Ovary (tissue), 9 donors: ENCODE measurements around the gene NR1D2. TPM values are rescaled to one million over a fixed set of nuclear protein-coding genes. Genes with fewer than 3 reads are reported as not detected.

ENCODE experiments used
- DNase-seq, 5 donors: peaks; one replicate each; pipeline ENCODE4 v3.0.0-alpha.2; 2019 to 2020
- H3K27ac ChIP-seq, 2 donors: fragments of 200-600 bp; one replicate each; pipeline versions ENCODE4 v1.5.1 to v1.8.0; 2019 to 2022
- H3K27me3 ChIP-seq: fragments of 200-600 bp; one replicate; pipeline ENCODE4 v1.8.0; 2022
- H3K36me3 ChIP-seq: fragments of 200-600 bp; sonication (generic); one replicate; pipeline ENCODE4 v1.5.1; 2019
- H3K4me1 ChIP-seq: one replicate; pipeline ENCODE4 v1.8.1; 2013; ENCODE audit warnings: mild to moderate bottlenecking, moderate library complexity; ENCODE audit not compliant: insufficient read depth
- H3K4me3 ChIP-seq: fragments of 200-600 bp; sonication (generic); one replicate; pipeline ENCODE4 v1.5.1; 2017
- H3K9me3 ChIP-seq, 2 donors: fragments of 200-600 bp in 1 of 2; sonication (generic) in 1 of 2; one replicate each; pipeline versions ENCODE4 v1.5.1 to v1.8.1; 2013 to 2019; ENCODE audit warnings: mild to moderate bottlenecking in 1 of 2, moderate library complexity in 1 of 2
- EP300 ChIP-seq: sonication (generic); formaldehyde crosslinking; IDR thresholded peaks from one replicate; pipeline ENCODE4 v1.6.1; 2017; ENCODE audit warnings: antibody characterized with exemption
- POLR2A ChIP-seq: fragments of 450-650 bp; IDR thresholded peaks from one replicate; pipeline ENCODE4 v1.6.1; 2017; ENCODE audit warnings: antibody characterized with exemption, mild to moderate bottlenecking, moderate library complexity
- WGBS, 3 donors: extraction: QIAGEN DNeasy Blood & Tissue Kit in 1 of 3; methylation state at CpG; one replicate each; pipeline versions ENCODE4 v1.1.5 to v1.1.7; 2013 to 2017; 5-methylcytosine and 5-hydroxymethylcytosine counted together
- intact Hi-C, 4 donors: fragments of 100-400 bp; cut with DNase I; formaldehyde crosslinking; loops; one replicate each; pipeline versions ENCODE4 v1.11.0 to v1.15.1; 2022 to 2023
- polyA plus RNA-seq, 2 donors: library from polyadenylated mRNA; stranded (reverse); fragments of 200-250 nt in 1 of 2; fragments of 350-450 nt in 1 of 2; fragmentation: Illumina TruSeq in 1 of 2; extraction: RNeasy Lipid Tissue Mini Kit (QIAGEN cat#74804) in 1 of 2; gene quantifications; one replicate each; pipeline ENCODE4 v1.2.3, GENCODE V29; 2013 to 2014
- total RNA-seq, 7 donors: library from RNA; depleted of rRNA in 2 of 7; stranded (reverse); fragments of >200 nt in 2 of 7; fragmentation: NEBNext Ultra II Directional in 3 of 7; extraction: Animal tissue kit (Norgen Biotek cat#: 25700) in 3 of 7; gene quantifications; one replicate each; pipeline versions ENCODE4 v1.1.0 to v1.2.4, GENCODE V29; 2016 to 2023
- TF ChIP-seq, protein P1 (sequence below), 3 donors: fragments of 450-650 bp in 2 of 3; fragments of 200-600 bp in 1 of 3; IDR thresholded peaks; one replicate each; pipeline versions ENCODE4 v1.5.1 to v1.8.0; 2016 to 2022; ENCODE audit warnings: antibody characterized with exemption in 3 of 3, mild to moderate bottlenecking in 1 of 3
- donor health status: DM: no; HTN: no; CAD: no; lungs with moderate emphysema.
- donor health status: DM: no; HTN: no; CAD: no.
- donor health status: Bipolar disorder and iron deficiency.
- donor health status: DM: yes; HTN: yes; CAD: no.
- donor health status: DM: no; HTN: no; CAD: no.
- donor health status: DM: yes; HTN: yes; CAD: no.

NR1D2 gene
- total and polyA plus RNA-seq, 9 donors = 26.9 to 74.3 (median 34.4) TPM

DNA sequence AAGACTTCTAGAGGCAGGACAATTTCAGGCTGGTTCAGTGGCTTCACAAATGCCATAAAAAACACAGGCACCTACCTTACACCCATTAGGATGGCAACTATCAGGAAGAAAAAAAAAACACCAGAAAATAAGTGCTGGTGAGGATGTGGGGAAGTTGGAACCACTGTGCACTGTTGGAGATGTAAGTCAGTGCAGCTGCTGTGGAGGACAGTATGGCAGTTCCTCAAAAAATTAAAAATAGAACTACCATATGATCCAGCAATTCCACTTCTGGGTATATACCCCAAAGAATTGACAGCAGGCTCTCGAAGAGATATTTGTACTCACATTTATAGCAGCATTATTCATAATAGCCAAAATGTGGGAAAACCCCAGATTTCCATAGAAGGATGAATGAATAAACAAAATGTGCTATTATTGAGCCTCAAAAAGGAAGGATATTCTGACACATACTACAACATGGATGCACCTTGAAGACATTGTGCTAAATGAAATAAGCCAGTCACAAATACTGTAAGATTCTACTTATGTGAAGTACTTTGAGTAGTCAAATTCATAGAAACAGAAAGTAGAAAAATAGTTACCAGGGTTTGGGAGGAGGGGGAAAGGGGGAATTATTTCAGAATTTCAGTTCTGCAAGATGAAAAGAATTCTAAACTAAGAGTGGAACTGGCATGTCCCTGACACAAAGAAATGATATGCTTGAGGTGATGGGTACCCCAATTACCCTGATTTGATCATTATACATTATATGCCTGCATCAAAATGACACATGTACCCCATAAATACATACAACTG lies 40.9 kb downstream of the NR1D2 start:
- no peak for DNase-seq
- WGBS, 3 donors = 76 to 88% (median 81%) methylated on average over 1 of the region's 1 CpG
- Histone ChIP-seq H3K9me3 (no peaks in the 10 kb centered on the region), H3K27me3 (no peaks in the 10 kb centered on the region), H3K27ac (no peak overlapping the region), H3K4me1 (peaks cover 5% of the 10 kb centered on the region), H3K4me3 (no peak overlapping the region), H3K36me3 (no peaks in the 10 kb centered on the region)
- intact Hi-C loops = no loop called here
- no peak for TF ChIP-seq POLR2A
- TF ChIP-seq, protein P1, sequence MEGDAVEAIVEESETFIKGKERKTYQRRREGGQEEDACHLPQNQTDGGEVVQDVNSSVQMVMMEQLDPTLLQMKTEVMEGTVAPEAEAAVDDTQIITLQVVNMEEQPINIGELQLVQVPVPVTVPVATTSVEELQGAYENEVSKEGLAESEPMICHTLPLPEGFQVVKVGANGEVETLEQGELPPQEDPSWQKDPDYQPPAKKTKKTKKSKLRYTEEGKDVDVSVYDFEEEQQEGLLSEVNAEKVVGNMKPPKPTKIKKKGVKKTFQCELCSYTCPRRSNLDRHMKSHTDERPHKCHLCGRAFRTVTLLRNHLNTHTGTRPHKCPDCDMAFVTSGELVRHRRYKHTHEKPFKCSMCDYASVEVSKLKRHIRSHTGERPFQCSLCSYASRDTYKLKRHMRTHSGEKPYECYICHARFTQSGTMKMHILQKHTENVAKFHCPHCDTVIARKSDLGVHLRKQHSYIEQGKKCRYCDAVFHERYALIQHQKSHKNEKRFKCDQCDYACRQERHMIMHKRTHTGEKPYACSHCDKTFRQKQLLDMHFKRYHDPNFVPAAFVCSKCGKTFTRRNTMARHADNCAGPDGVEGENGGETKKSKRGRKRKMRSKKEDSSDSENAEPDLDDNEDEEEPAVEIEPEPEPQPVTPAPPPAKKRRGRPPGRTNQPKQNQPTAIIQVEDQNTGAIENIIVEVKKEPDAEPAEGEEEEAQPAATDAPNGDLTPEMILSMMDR (IDR thresholded peaks at IDR 0.05) = no peak
- TF ChIP-seq EP300 = no peak

DNA sequence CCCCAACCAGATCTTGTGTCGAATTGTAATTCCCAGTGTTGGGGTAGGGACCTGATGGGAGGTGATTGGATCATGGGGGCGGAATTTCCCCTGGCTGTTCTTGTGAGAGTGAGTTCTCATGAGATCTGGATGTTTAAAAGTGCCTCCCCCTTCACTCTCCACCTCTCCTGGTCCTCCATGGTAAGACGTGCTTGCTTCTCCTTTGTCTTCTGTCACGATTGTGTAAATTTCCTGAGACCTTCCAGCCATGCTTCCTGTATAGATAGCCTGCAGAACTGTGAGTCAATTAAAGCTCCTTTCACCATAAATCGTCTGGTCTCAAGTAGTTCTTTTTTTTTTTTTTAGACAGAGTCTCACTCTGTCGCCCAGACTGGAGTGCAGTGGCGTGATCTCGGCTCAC lies 42.3 kb downstream of the NR1D2 start:
- no peak overlapping the region for H3K27ac ChIP-seq
- no peak for DNase-seq
- TF ChIP-seq EP300 = no peak
- TF ChIP-seq, protein P1 (IDR thresholded peaks at IDR 0.05) = no peak
- no peak for TF ChIP-seq POLR2A
- intact Hi-C loops = no loop called here
- no peaks in the 10 kb centered on the region for H3K9me3 ChIP-seq
- H3K27me3 ChIP-seq = no peaks in the 10 kb centered on the region
- WGBS, 3 donors = 85 to 87% (median 86%) methylated on average over 8 of the region's 8 CpGs
- H3K36me3 ChIP-seq = no peaks in the 10 kb centered on the region
- H3K4me1 ChIP-seq = peaks cover 2% of the 10 kb centered on the region
- no peak overlapping the region for H3K4me3 ChIP-seq

DNA sequence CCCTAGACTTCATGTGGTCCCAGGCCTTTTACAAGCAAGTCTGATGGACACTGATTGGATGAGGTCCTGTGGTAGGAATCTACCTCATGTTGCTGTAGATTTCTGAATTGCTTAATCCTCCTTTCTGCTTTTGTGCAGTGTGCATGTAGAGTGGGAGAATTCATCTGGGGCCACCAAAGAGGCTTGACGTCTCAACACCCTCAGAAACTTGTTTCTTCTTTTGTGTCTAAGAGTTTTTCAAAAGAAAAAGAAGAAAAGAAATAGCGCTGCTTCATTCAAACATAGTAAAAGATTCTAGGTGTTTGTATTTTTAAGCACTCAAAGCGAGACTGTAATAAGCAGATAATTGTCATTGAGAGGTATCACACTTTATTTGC lies 46.2 kb downstream of the NR1D2 start:
- no peak overlapping the region for H3K27ac ChIP-seq
- no peaks in the 10 kb centered on the region for H3K27me3 ChIP-seq
- no peaks in the 10 kb centered on the region for H3K4me1 ChIP-seq
- DNase-seq = no peak
- TF ChIP-seq, protein P1 (IDR thresholded peaks at IDR 0.05) = no peak
- TF ChIP-seq EP300 (no peak), POLR2A (no peak)
- intact Hi-C loops = loop anchor here in 3 of 4 donors (10.0 kb wide), 2 partner anchors 244 to 694 kb away; no protein-coding TSS in a partner anchor
- no peak overlapping the region for H3K4me3 ChIP-seq
- 89 to 92% (median 92%) methylated on average over 3 of the region's 3 CpGs for WGBS, 3 donors
- no peaks in the 10 kb centered on the region for H3K36me3 ChIP-seq
- H3K9me3 ChIP-seq = no peaks in the 10 kb centered on the region

DNA sequence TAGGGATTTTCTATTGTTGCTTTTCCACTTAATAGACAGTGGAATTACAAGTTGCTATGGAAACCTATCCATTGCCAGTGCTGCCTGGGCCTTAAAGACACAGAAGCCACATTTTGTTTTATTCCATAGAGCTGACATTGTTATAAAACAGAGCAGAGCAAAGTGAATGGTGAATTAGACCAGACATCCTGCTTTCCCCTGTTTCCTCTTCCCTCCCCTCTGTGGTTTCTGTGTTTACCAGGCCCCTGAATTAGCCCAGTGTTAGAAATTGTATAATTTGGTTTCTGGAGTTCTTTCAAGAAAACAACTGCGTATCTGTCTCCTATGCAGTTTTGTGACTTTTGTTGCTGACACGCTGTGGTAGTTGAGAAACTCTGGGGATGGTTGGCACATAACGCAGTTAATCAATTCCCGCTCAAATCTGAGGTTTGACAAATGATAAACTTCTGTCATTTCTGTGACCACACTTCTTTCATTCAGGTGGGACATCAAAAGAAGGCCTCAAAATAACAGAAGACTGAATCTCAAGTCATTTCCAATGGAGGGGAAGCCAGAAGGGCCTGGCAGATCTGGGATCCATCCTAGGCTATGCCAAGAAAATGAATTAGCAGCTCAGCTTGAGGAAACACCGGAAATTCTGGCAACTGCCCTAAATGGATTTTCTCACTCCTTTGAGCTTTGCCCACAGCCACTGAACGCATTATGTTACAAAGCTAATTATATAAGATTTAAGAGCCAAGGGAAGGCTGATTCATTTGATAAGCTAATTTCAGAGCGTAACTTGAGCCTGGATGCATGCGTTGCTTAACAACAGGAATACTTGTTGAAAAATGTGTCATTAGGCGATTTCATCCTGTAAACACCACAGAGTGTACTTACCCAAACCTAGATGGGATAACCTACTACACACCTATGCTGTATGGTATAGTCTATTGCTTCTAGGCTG lies 46.9 kb downstream of the NR1D2 start:
- no peak overlapping the region for H3K27ac ChIP-seq
- no peak overlapping the region for H3K4me3 ChIP-seq
- H3K36me3 ChIP-seq = no peaks in the 10 kb centered on the region
- H3K27me3 ChIP-seq = no peaks in the 10 kb centered on the region
- H3K9me3 ChIP-seq = no peaks in the 10 kb centered on the region
- WGBS, 3 donors = 71 to 83% (median 77%) methylated on average over 9 of the region's 9 CpGs
- TF ChIP-seq POLR2A (no peak), EP300 (no peak)
- TF ChIP-seq, protein P1 (IDR thresholded peaks at IDR 0.05) = no peak
- no peak for DNase-seq
- H3K4me1 ChIP-seq = no peaks in the 10 kb centered on the region
- intact Hi-C loops = loop anchor here in 3 of 4 donors (10.0 kb wide), 2 partner anchors 243 to 693 kb away; no protein-coding TSS in a partner anchor
